ENCODE data around the gene ZMYND11.

The ZMYND11 gene

GRCh38 chr10:201328-201771 is 66.1 kb downstream of the ZMYND11 start:
- no peak for DNase-seq

GRCh38 chr10:208616-209015 is 73.4 kb downstream of the ZMYND11 start:
- DNase-seq = no peak

GRCh38 chr10:209357-209756 is 74.1 kb downstream of the ZMYND11 start:
- DNase-seq = no peak

GRCh38 chr10:210297-210696 is 75.0 kb downstream of the ZMYND11 start:
- no peak for DNase-seq

GRCh38 chr10:215444-215843 is 80.2 kb downstream of the ZMYND11 start:
- no peak for DNase-seq

- DNase-seq = peak; percentile 3
These were observed 83.5 kb downstream of the ZMYND11 start for GRCh38 chr10:218798-219197.

GRCh38 chr10:219731-220472 is 84.6 kb downstream of the ZMYND11 start:
- DNase-seq = no peak

- no peak for DNase-seq
These were observed 89.3 kb downstream of the ZMYND11 start for GRCh38 chr10:224571-224970.

- DNase-seq = no peak
These were observed 90.8 kb downstream of the ZMYND11 start for GRCh38 chr10:226018-226417.

- no peak for DNase-seq
These were observed 91.8 kb downstream of the ZMYND11 start for GRCh38 chr10:227014-227413.

- DNase-seq = no peak
These were observed 93.1 kb downstream of the ZMYND11 start for GRCh38 chr10:228366-228765.

- no peak for DNase-seq
These were observed 95.5 kb downstream of the ZMYND11 start for GRCh38 chr10:230758-231157.

- no peak for DNase-seq
These were observed 96.8 kb downstream of the ZMYND11 start for GRCh38 chr10:232061-232460.

- no peak for DNase-seq
These were observed 97.6 kb downstream of the ZMYND11 start for GRCh38 chr10:232878-233277.

- no peak for DNase-seq
These were observed 99.6 kb downstream of the ZMYND11 start for GRCh38 chr10:234708-235406.

- no peak for DNase-seq
These were observed 100.7 kb downstream of the ZMYND11 start for GRCh38 chr10:235915-236314.

- DNase-seq = peak; percentile 4
These were observed 103.9 kb downstream of the ZMYND11 start for GRCh38 chr10:239109-239508.

GRCh38 chr10:241451-241850 is 106.2 kb downstream of the ZMYND11 start:
- DNase-seq = no peak

- no peak for DNase-seq
These were observed 106.8 kb downstream of the ZMYND11 start for GRCh38 chr10:241966-242643.

GRCh38 chr10:244227-244626 is 109.0 kb downstream of the ZMYND11 start:
- no peak for DNase-seq

GRCh38 chr10:246431-246830 is 111.2 kb downstream of the ZMYND11 start:
- DNase-seq = no peak

- no peak for DNase-seq
These were observed 112.2 kb downstream of the ZMYND11 start for GRCh38 chr10:247480-247879.

GRCh38 chr10:248307-248706 is 113.1 kb downstream of the ZMYND11 start:
- no peak for DNase-seq

GRCh38 chr10:251982-252582 is 116.8 kb downstream of the ZMYND11 start:
- no peak for DNase-seq

Measured in NCI-H1694 treated with DMSO at 0.1 percent for 48 hours (cell line).